Liver (tissue), 9 donors: Measurements from ENCODE around the gene PLEKHG4. TPM values are rescaled to one million over a fixed set of nuclear protein-coding genes. Genes with fewer than 3 reads are reported as not detected.
A peak's percentile ranks its signal among the peaks of the same experiment; 100 is the strongest.

Source experiments
- DNase-seq: peaks from one replicate; pipeline ENCODE4 v3.0.0-alpha.2; 2017; ENCODE audit warnings: low spot score
- H3K27ac ChIP-seq, 2 donors: one replicate each; pipeline ENCODE4 v1.7.0; 2013; ENCODE audit warnings: inconsistent platforms in 2 of 2, low read length in 2 of 2, control low read depth in 1 of 2, low read depth in 1 of 2, mild to moderate bottlenecking in 1 of 2
- H3K27me3 ChIP-seq, 4 donors: one replicate each; pipeline versions ENCODE4 v1.6.1 to v1.7.0; 2013; ENCODE audit warnings: low read length in 3 of 4, inconsistent platforms in 1 of 4, mild to moderate bottlenecking in 1 of 4, moderate library complexity in 1 of 4; ENCODE audit not compliant: control insufficient read depth in 4 of 4, insufficient read depth in 4 of 4
- H3K36me3 ChIP-seq, 4 donors: one replicate each; pipeline versions ENCODE4 v1.6.1 to v1.7.0; 2013; ENCODE audit warnings: low read length in 3 of 4, mild to moderate bottlenecking in 3 of 4, low read depth in 1 of 4, moderate library complexity in 1 of 4; ENCODE audit not compliant: control insufficient read depth in 4 of 4, insufficient read depth in 3 of 4
- H3K4me1 ChIP-seq, 4 donors: one replicate each; pipeline versions ENCODE4 v1.6.1 to v1.7.0; 2013; ENCODE audit warnings: low read length in 3 of 4, mild to moderate bottlenecking in 3 of 4, moderate library complexity in 1 of 4; ENCODE audit not compliant: control insufficient read depth in 4 of 4, insufficient read depth in 4 of 4
- H3K4me3 ChIP-seq, 3 donors: one replicate each; pipeline versions ENCODE4 v1.6.1 to v1.7.0; 2013; ENCODE audit warnings: low read length in 3 of 3, control low read depth in 1 of 3, low read depth in 1 of 3, mild to moderate bottlenecking in 1 of 3
- H3K9ac ChIP-seq, 2 donors: one replicate each; pipeline ENCODE4 v1.7.0; 2013; ENCODE audit warnings: low read length in 2 of 2, mild to moderate bottlenecking in 2 of 2, moderate library complexity in 2 of 2, control low read depth in 1 of 2, low read depth in 1 of 2
- H3K9me3 ChIP-seq, 4 donors: one replicate each; pipeline versions ENCODE4 v1.6.1 to v1.7.0; 2013; ENCODE audit warnings: low read length in 3 of 4; ENCODE audit not compliant: control insufficient read depth in 4 of 4
- ATF3 ChIP-seq: IDR thresholded peaks from 2 replicates; pipeline ENCODE4 v1.6.1; 2016; ENCODE audit warnings: antibody characterized with exemption
- CTCF ChIP-seq: fragments of 150-350 bp; IDR thresholded peaks from 2 replicates; pipeline ENCODE4 v1.5.1; 2017; ENCODE audit warnings: improper control_type of control experiment, low read depth, low read length; ENCODE audit not compliant: missing input control
- EGR1 ChIP-seq, 2 donors: IDR thresholded peaks; 2 replicates each; pipeline ENCODE4 v1.6.1; 2016 to 2018; ENCODE audit warnings: antibody characterized with exemption in 2 of 2, low read depth in 2 of 2
- FOXA1 ChIP-seq: IDR thresholded peaks from 2 replicates; pipeline ENCODE4 v1.6.1; 2016; ENCODE audit warnings: antibody characterized with exemption
- FOXA2 ChIP-seq: IDR thresholded peaks from 2 replicates; pipeline ENCODE4 v1.6.1; 2016; ENCODE audit warnings: antibody characterized with exemption
- GABPA ChIP-seq, 2 donors: IDR thresholded peaks in 1 of 2; conservative IDR thresholded peaks in 1 of 2; 2 replicates each; pipeline ENCODE4 v1.6.1; 2016; ENCODE audit warnings: antibody characterized with exemption in 2 of 2, mild to moderate bottlenecking in 1 of 2, moderate library complexity in 1 of 2
- HNF4A ChIP-seq, 2 donors: conservative IDR thresholded peaks; 2 replicates each; pipeline ENCODE4 v1.6.1; 2016; ENCODE audit warnings: antibody characterized with exemption in 2 of 2, mild to moderate bottlenecking in 2 of 2
- HNF4G ChIP-seq: IDR thresholded peaks from 2 replicates; pipeline ENCODE4 v1.6.1; 2016; ENCODE audit warnings: antibody characterized with exemption
- JUND ChIP-seq, 2 donors: IDR thresholded peaks; 2 replicates each; pipeline ENCODE4 v1.6.1; 2016; ENCODE audit warnings: antibody characterized with exemption in 2 of 2
- MAX ChIP-seq: IDR thresholded peaks from 2 replicates; pipeline ENCODE4 v1.6.1; 2016; ENCODE audit warnings: antibody characterized with exemption
- NR2F2 ChIP-seq: IDR thresholded peaks from 2 replicates; pipeline ENCODE4 v1.6.1; 2016; ENCODE audit warnings: antibody characterized with exemption
- RAD21 ChIP-seq, 2 donors: IDR thresholded peaks; 2 replicates each; pipeline ENCODE4 v1.6.1; 2016; ENCODE audit warnings: antibody characterized with exemption in 2 of 2, mild to moderate bottlenecking in 2 of 2
- REST ChIP-seq: IDR thresholded peaks from 2 replicates; pipeline ENCODE4 v1.6.1; 2016; ENCODE audit warnings: antibody characterized with exemption, mild to moderate bottlenecking
- RXRA ChIP-seq, 2 donors: IDR thresholded peaks; 2 replicates each; pipeline ENCODE4 v1.6.1; 2017 to 2018; ENCODE audit warnings: antibody characterized with exemption in 2 of 2, mild to moderate bottlenecking in 1 of 2
- SP1 ChIP-seq: IDR thresholded peaks from 2 replicates; pipeline ENCODE4 v1.6.1; 2018; ENCODE audit warnings: antibody characterized with exemption, mild to moderate bottlenecking
- TAF1 ChIP-seq: conservative IDR thresholded peaks from 2 replicates; pipeline ENCODE4 v1.6.1; 2016; ENCODE audit warnings: antibody characterized with exemption, mild to moderate bottlenecking
- YY1 ChIP-seq: IDR thresholded peaks from 2 replicates; pipeline ENCODE4 v1.6.1; 2016; ENCODE audit warnings: antibody characterized with exemption, mild to moderate bottlenecking
- ZBTB33 ChIP-seq: IDR thresholded peaks from 2 replicates; pipeline ENCODE4 v1.6.1; 2016; ENCODE audit warnings: antibody characterized with exemption
- WGBS: extraction: QIAGEN DNeasy Blood & Tissue Kit; methylation state at CpG from one replicate; pipeline ENCODE4 v1.1.7; 2013; 5-methylcytosine and 5-hydroxymethylcytosine counted together
- polyA plus RNA-seq, 2 donors: library from polyadenylated mRNA; stranded (reverse) in 1 of 2; unstranded in 1 of 2; fragments of 200-250 nt in 1 of 2; fragments of >200 nt in 1 of 2; fragmentation: Nextera tagmentation in 1 of 2; extraction: Ambion mirVana in 1 of 2; gene quantifications; one replicate each; pipeline versions ENCODE4 v1.2.1 to v1.2.3, GENCODE V29; 2013 to 2015
- total RNA-seq, 2 donors: library from RNA; depleted of rRNA; stranded (reverse); fragments of >200 nt; gene quantifications; one replicate each; pipeline ENCODE4 v1.2.3, GENCODE V29; 2014
- donor health status: healthy.
- donor health status: healthy.
- donor health status: healthy.
- donor health status: healthy.
- donor health status: healthy.

Gene PLEKHG4
- total and polyA plus RNA-seq, 4 donors: 0.21 to 2.6 (median 0.68) TPM

GRCh38 chr16:67245186-67245585, 34.1 kb upstream of the PLEKHG4 start (continued):
- TF ChIP-seq CTCF: no peak

- Histone ChIP-seq H3K27me3 (peaks cover 0 to 13% (median 1%) of the 10 kb centered on the region in 4 donors), H3K9ac (no peak overlapping the region), H3K36me3 (no peaks in the 10 kb centered on the region), H3K9me3 (no peaks in the 10 kb centered on the region), H3K4me3 (peak overlapping the region in 1 of 3 donors; percentile 59), H3K27ac (peak overlapping the region; percentile 85 to 88), H3K4me1 (peaks cover 17 to 49% (median 34%) of the 10 kb centered on the region in 4 donors)
- WGBS: 33% methylated on average over 8 of the region's 8 CpGs
- DNase-seq: no peak
- TF ChIP-seq MAX (no peak), HNF4A (conservative IDR thresholded peaks at IDR 0.05) (no peak), EGR1 (IDR thresholded peaks at IDR 0.05; ENCODE audit: low read depth in 2 of 2) (no peak), HNF4G (no peak), JUND (IDR thresholded peaks at IDR 0.05) (no peak), FOXA1 (no peak), REST (no peak), ATF3 (no peak), NR2F2 (no peak), RAD21 (IDR thresholded peaks at IDR 0.05) (no peak), GABPA (IDR thresholded peaks at IDR 0.05 in 1 of 2, conservative IDR thresholded peaks at IDR 0.05 in 1 of 2) (no peak), TAF1 (no peak), SP1 (no peak), CTCF (no peak), ZBTB33 (no peak), FOXA2 (no peak), YY1 (no peak), RXRA (IDR thresholded peaks at IDR 0.05) (no peak)
Measured at GRCh38 chr16:67245674-67246080, 33.7 kb upstream of the PLEKHG4 start.
